ENCODE measurements around the gene GMPR.

GMPR gene

GRCh38 chr6:16272201-16272600 lies 33.8 kb downstream of the GMPR start:
- Histone ChIP-seq H3K36me3 (no peaks in the 10 kb centered on the region), H3K4me3 (ENCODE audit: low read depth in 1 of 2, low read length in 1 of 2) (no peak overlapping the region), H3K9me3 (no peaks in the 10 kb centered on the region), H3K27me3 (no peaks in the 10 kb centered on the region), H3K4me1 (ENCODE audit: control insufficient read depth in 1 of 2, insufficient read depth in 1 of 2, low read depth in 1 of 2, low read length in 1 of 2) (no peaks in the 10 kb centered on the region), H3K27ac (no peak overlapping the region)
- no peak for TF ChIP-seq CTCF (IDR thresholded peaks at IDR 0.05)

GRCh38 chr6:16273256-16273655 lies 34.9 kb downstream of the GMPR start:
- Histone ChIP-seq H3K36me3 (no peaks in the 10 kb centered on the region), H3K27me3 (no peaks in the 10 kb centered on the region), H3K27ac (no peak overlapping the region), H3K4me3 (ENCODE audit: low read depth in 1 of 2, low read length in 1 of 2) (no peak overlapping the region), H3K9me3 (no peaks in the 10 kb centered on the region), H3K4me1 (ENCODE audit: control insufficient read depth in 1 of 2, insufficient read depth in 1 of 2, low read depth in 1 of 2, low read length in 1 of 2) (no peaks in the 10 kb centered on the region)
- TF ChIP-seq CTCF (IDR thresholded peaks at IDR 0.05): no peak

- Histone ChIP-seq H3K4me3 (ENCODE audit: low read depth in 1 of 2, low read length in 1 of 2) (no peak overlapping the region), H3K9me3 (no peaks in the 10 kb centered on the region), H3K4me1 (ENCODE audit: control insufficient read depth in 1 of 2, insufficient read depth in 1 of 2, low read depth in 1 of 2, low read length in 1 of 2) (no peaks in the 10 kb centered on the region), H3K36me3 (no peaks in the 10 kb centered on the region), H3K27me3 (no peaks in the 10 kb centered on the region), H3K27ac (no peak overlapping the region)
- TF ChIP-seq CTCF (IDR thresholded peaks at IDR 0.05): no peak
These were observed 36.1 kb downstream of the GMPR start for GRCh38 chr6:16274483-16274882.

GRCh38 chr6:16274885-16275589 lies 36.6 kb downstream of the GMPR start:
- Histone ChIP-seq H3K27me3 (no peaks in the 10 kb centered on the region), H3K9me3 (no peaks in the 10 kb centered on the region), H3K36me3 (no peaks in the 10 kb centered on the region), H3K27ac (no peak overlapping the region), H3K4me3 (ENCODE audit: low read depth in 1 of 2, low read length in 1 of 2) (no peak overlapping the region), H3K4me1 (ENCODE audit: control insufficient read depth in 1 of 2, insufficient read depth in 1 of 2, low read depth in 1 of 2, low read length in 1 of 2) (no peaks in the 10 kb centered on the region)
- TF ChIP-seq CTCF (IDR thresholded peaks at IDR 0.05): no peak

- TF ChIP-seq CTCF (IDR thresholded peaks at IDR 0.05): no peak
- Histone ChIP-seq H3K27me3 (no peaks in the 10 kb centered on the region), H3K27ac (no peak overlapping the region), H3K9me3 (no peaks in the 10 kb centered on the region), H3K36me3 (no peaks in the 10 kb centered on the region), H3K4me3 (ENCODE audit: low read depth in 1 of 2, low read length in 1 of 2) (no peak overlapping the region), H3K4me1 (ENCODE audit: control insufficient read depth in 1 of 2, insufficient read depth in 1 of 2, low read depth in 1 of 2, low read length in 1 of 2) (no peaks in the 10 kb centered on the region)
These were observed 39.0 kb downstream of the GMPR start for GRCh38 chr6:16277101-16277981.

Measured in neutrophil (primary cell).